Measurements from ENCODE around the gene NR2F2.

NR2F2 gene

GRCh38 chr15:96316953-96317629, 13.4 kb upstream of the NR2F2 start:
- no peak overlapping the region for H3K4me3 ChIP-seq (ENCODE audit: low read depth, low read length)
- peaks cover 19% of the 10 kb centered on the region for H3K4me1 ChIP-seq (ENCODE audit: control insufficient read depth, insufficient read depth, low read length)
- H3K27me3 ChIP-seq (ENCODE audit: control insufficient read depth, insufficient read depth, low read length): peaks cover 65% of the 10 kb centered on the region
- no peak overlapping the region for H3K9ac ChIP-seq (ENCODE audit: low read depth, low read length)
- H3K9me3 ChIP-seq (ENCODE audit: control insufficient read depth, insufficient read depth, low read length): no peaks in the 10 kb centered on the region
- H3K36me3 ChIP-seq (ENCODE audit: control insufficient read depth, insufficient read depth, low read length): no peaks in the 10 kb centered on the region
- no peak overlapping the region for H3K27ac ChIP-seq (ENCODE audit: low read depth, low read length)

- no peak overlapping the region for H3K27ac ChIP-seq (ENCODE audit: low read depth, low read length)
- H3K4me1 ChIP-seq (ENCODE audit: control insufficient read depth, insufficient read depth, low read length): peaks cover 27% of the 10 kb centered on the region
- H3K36me3 ChIP-seq (ENCODE audit: control insufficient read depth, insufficient read depth, low read length): no peaks in the 10 kb centered on the region
- no peak overlapping the region for H3K9ac ChIP-seq (ENCODE audit: low read depth, low read length)
- no peaks in the 10 kb centered on the region for H3K9me3 ChIP-seq (ENCODE audit: control insufficient read depth, insufficient read depth, low read length)
- no peak overlapping the region for H3K4me3 ChIP-seq (ENCODE audit: low read depth, low read length)
- peaks cover 95% of the 10 kb centered on the region for H3K27me3 ChIP-seq (ENCODE audit: control insufficient read depth, insufficient read depth, low read length)
These were observed 10.4 kb upstream of the NR2F2 start for GRCh38 chr15:96320107-96320506.

GRCh38 chr15:96320703-96321638, 9.5 kb upstream of the NR2F2 start:
- Histone ChIP-seq H3K4me1 (ENCODE audit: control insufficient read depth, insufficient read depth, low read length) (peaks cover 36% of the 10 kb centered on the region), H3K27ac (ENCODE audit: low read depth, low read length) (no peak overlapping the region), H3K4me3 (ENCODE audit: low read depth, low read length) (peak overlapping the region; percentile 53), H3K9ac (ENCODE audit: low read depth, low read length) (no peak overlapping the region), H3K36me3 (ENCODE audit: control insufficient read depth, insufficient read depth, low read length) (no peaks in the 10 kb centered on the region), H3K9me3 (ENCODE audit: control insufficient read depth, insufficient read depth, low read length) (no peaks in the 10 kb centered on the region), H3K27me3 (ENCODE audit: control insufficient read depth, insufficient read depth, low read length) (peaks cover 99% of the 10 kb centered on the region)

- Histone ChIP-seq H3K27ac (ENCODE audit: low read depth, low read length) (no peak overlapping the region), H3K36me3 (ENCODE audit: control insufficient read depth, insufficient read depth, low read length) (no peaks in the 10 kb centered on the region), H3K9me3 (ENCODE audit: control insufficient read depth, insufficient read depth, low read length) (no peaks in the 10 kb centered on the region)
These were observed 8.6 kb upstream of the NR2F2 start for GRCh38 chr15:96321639-96322535.

GRCh38 chr15:96322536-96323318, 7.8 kb upstream of the NR2F2 start:
- Histone ChIP-seq H3K27me3 (ENCODE audit: control insufficient read depth, insufficient read depth, low read length) (peaks cover 100% of the 10 kb centered on the region), H3K4me1 (ENCODE audit: control insufficient read depth, insufficient read depth, low read length) (peaks cover 53% of the 10 kb centered on the region), H3K27ac (ENCODE audit: low read depth, low read length) (no peak overlapping the region), H3K4me3 (ENCODE audit: low read depth, low read length) (peak overlapping the region; percentile 53), H3K9me3 (ENCODE audit: control insufficient read depth, insufficient read depth, low read length) (no peaks in the 10 kb centered on the region), H3K9ac (ENCODE audit: low read depth, low read length) (no peak overlapping the region), H3K36me3 (ENCODE audit: control insufficient read depth, insufficient read depth, low read length) (no peaks in the 10 kb centered on the region)

More at GRCh38 chr15:96321639-96322535, 8.6 kb upstream of the NR2F2 start:
- H3K27me3 ChIP-seq (ENCODE audit: control insufficient read depth, insufficient read depth, low read length): peaks cover 99% of the 10 kb centered on the region
- H3K4me3 ChIP-seq (ENCODE audit: low read depth, low read length): peak overlapping the region; percentile 53
- H3K4me1 ChIP-seq (ENCODE audit: control insufficient read depth, insufficient read depth, low read length): peaks cover 45% of the 10 kb centered on the region
- H3K9ac ChIP-seq (ENCODE audit: low read depth, low read length): no peak overlapping the region

- Histone ChIP-seq H3K27ac (ENCODE audit: low read depth, low read length) (no peak overlapping the region), H3K4me3 (ENCODE audit: low read depth, low read length) (no peak overlapping the region), H3K27me3 (ENCODE audit: control insufficient read depth, insufficient read depth, low read length) (peaks cover 100% of the 10 kb centered on the region), H3K36me3 (ENCODE audit: control insufficient read depth, insufficient read depth, low read length) (no peaks in the 10 kb centered on the region), H3K4me1 (ENCODE audit: control insufficient read depth, insufficient read depth, low read length) (peaks cover 61% of the 10 kb centered on the region), H3K9ac (ENCODE audit: low read depth, low read length) (no peak overlapping the region), H3K9me3 (ENCODE audit: control insufficient read depth, insufficient read depth, low read length) (no peaks in the 10 kb centered on the region)
These were observed 7.0 kb upstream of the NR2F2 start for GRCh38 chr15:96323319-96324145.

GRCh38 chr15:96324192-96324895, 6.2 kb upstream of the NR2F2 start:
- Histone ChIP-seq H3K9ac (ENCODE audit: low read depth, low read length) (no peak overlapping the region), H3K27ac (ENCODE audit: low read depth, low read length) (no peak overlapping the region), H3K27me3 (ENCODE audit: control insufficient read depth, insufficient read depth, low read length) (peaks cover 100% of the 10 kb centered on the region), H3K9me3 (ENCODE audit: control insufficient read depth, insufficient read depth, low read length) (no peaks in the 10 kb centered on the region), H3K4me3 (ENCODE audit: low read depth, low read length) (no peak overlapping the region), H3K36me3 (ENCODE audit: control insufficient read depth, insufficient read depth, low read length) (no peaks in the 10 kb centered on the region), H3K4me1 (ENCODE audit: control insufficient read depth, insufficient read depth, low read length) (peaks cover 62% of the 10 kb centered on the region)

- Histone ChIP-seq H3K9ac (ENCODE audit: low read depth, low read length) (no peak overlapping the region), H3K4me3 (ENCODE audit: low read depth, low read length) (no peak overlapping the region; the same call in 1 of the 2 replicates), H3K9me3 (ENCODE audit: control insufficient read depth, insufficient read depth, low read length) (no peaks in the 10 kb centered on the region), H3K4me1 (ENCODE audit: control insufficient read depth, insufficient read depth, low read length) (peaks cover 67% of the 10 kb centered on the region), H3K27me3 (ENCODE audit: control insufficient read depth, insufficient read depth, low read length) (peaks cover 100% of the 10 kb centered on the region), H3K27ac (ENCODE audit: low read depth, low read length) (no peak overlapping the region), H3K36me3 (ENCODE audit: control insufficient read depth, insufficient read depth, low read length) (no peaks in the 10 kb centered on the region)
These were observed 5.5 kb upstream of the NR2F2 start for GRCh38 chr15:96324940-96325540.

Data from HUES48 (cell line).